Stimulated activated effector memory CD8-positive, alpha-beta T cell treated with anti-CD3 and anti-CD28 coated beads, Interleukin-12 subunit alpha, Interleukin-12 subunit beta, amount 100 ng/mL, for 72 hours (primary cell): ENCODE results near the gene PIP5K1B.

Source experiments
- ATAC-seq: fragments of 150-1000 bp; cut with Tn5 transposase; 2 replicates; pipeline ENCODE4 v1.10.0; 2021
- DNase-seq, 2 donors: peaks; one replicate each; pipeline ENCODE4 v3.0.0; 2021 to 2022; ENCODE audit warnings: low spot score in 2 of 2
- H3K27ac Mint-ChIP-seq: one replicate; pipeline ENCODE4 v1.8.0; 2022; ENCODE audit warnings: mild to moderate bottlenecking, mixed read lengths
- H3K36me3 Mint-ChIP-seq: one replicate; pipeline ENCODE4 v1.8.0; 2022; ENCODE audit warnings: mild to moderate bottlenecking, mixed read lengths
- H3K4me1 Mint-ChIP-seq: one replicate; pipeline ENCODE4 v1.8.0; 2022; ENCODE audit warnings: mixed read lengths
- H3K4me3 Mint-ChIP-seq: one replicate; pipeline ENCODE4 v1.8.0; 2022; ENCODE audit warnings: mild to moderate bottlenecking, mixed read lengths
- H3K9me3 Mint-ChIP-seq: one replicate; pipeline ENCODE4 v1.8.0; 2022; ENCODE audit warnings: mixed read lengths

The PIP5K1B gene

DNA sequence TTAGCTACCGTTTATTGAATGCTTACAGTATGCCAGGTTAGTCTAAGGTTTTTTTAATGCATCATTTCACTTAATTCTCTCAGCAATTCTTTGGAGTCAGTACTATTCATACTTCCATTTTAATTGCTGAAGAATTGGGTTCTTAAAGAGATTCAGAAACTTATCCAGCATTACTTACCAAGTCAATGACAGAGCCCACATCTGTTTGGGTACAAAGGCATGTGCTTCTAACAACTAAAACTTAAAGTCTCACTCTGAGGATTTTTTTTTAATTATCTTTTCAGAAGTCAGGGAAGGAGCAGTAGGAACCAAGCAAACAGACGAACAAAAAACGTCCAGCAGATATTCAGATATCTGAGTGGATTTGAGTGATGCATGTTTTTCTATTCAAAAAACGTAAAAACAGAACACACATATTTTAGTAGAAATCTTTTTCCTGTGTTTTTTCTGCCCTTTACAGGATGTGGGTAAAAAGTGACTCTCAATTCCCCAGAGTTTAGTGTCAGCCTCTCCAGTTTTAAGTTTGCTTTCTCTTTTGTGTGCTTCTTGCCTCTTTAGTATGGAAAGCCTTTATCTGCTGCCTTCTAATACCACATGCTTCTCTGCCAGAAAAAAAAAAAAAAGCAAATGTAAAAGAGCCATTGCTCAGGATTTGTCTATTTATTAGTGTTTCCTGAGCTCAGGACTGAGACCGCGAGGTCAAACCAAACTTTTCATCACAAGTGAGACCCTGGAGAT is 190.9 kb downstream of the PIP5K1B start:
- no peaks in the 10 kb centered on the region for H3K36me3 Mint-ChIP-seq
- H3K4me3 Mint-ChIP-seq: no peak overlapping the region
- peak; percentile 47 for ATAC-seq
- DNase-seq: no peak
- H3K9me3 Mint-ChIP-seq: no peaks in the 10 kb centered on the region
- H3K27ac Mint-ChIP-seq: no peak overlapping the region
- H3K4me1 Mint-ChIP-seq: peaks cover 12% of the 10 kb centered on the region

DNA sequence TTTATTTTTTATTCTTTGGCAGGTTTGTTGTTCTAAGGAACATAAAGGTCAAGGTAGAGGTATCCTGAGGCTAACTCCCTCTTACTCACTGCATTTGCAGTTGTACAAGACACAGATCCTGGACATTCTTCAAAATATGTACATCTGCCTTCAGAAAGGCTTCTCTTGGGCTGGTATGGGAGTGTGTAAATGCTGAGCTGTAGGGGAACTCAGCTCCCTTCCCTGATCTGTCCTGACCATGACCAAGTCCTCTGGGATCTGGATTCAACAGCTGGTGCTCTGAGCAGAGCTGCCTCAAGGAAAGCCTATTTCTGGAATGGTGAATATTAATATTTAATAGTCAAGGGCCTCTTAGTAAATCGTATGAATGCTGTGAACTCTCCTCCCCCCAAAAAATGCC is 191.4 kb downstream of the PIP5K1B start:
- no peak overlapping the region for H3K4me3 Mint-ChIP-seq
- no peaks in the 10 kb centered on the region for H3K36me3 Mint-ChIP-seq
- no peaks in the 10 kb centered on the region for H3K9me3 Mint-ChIP-seq
- peak; percentile 8 for ATAC-seq
- no peak for DNase-seq
- H3K4me1 Mint-ChIP-seq: peaks cover 12% of the 10 kb centered on the region
- H3K27ac Mint-ChIP-seq: no peak overlapping the region

- Mint-ChIP-seq H3K9me3 (no peaks in the 10 kb centered on the region), H3K36me3 (no peaks in the 10 kb centered on the region), H3K4me1 (peaks cover 12% of the 10 kb centered on the region), H3K4me3 (no peak overlapping the region), H3K27ac (no peak overlapping the region)
- DNase-seq: no peak
- no peak for ATAC-seq
These were observed 192.6 kb downstream of the PIP5K1B start for GRCh38 chr9:68897577-68898145.

DNA sequence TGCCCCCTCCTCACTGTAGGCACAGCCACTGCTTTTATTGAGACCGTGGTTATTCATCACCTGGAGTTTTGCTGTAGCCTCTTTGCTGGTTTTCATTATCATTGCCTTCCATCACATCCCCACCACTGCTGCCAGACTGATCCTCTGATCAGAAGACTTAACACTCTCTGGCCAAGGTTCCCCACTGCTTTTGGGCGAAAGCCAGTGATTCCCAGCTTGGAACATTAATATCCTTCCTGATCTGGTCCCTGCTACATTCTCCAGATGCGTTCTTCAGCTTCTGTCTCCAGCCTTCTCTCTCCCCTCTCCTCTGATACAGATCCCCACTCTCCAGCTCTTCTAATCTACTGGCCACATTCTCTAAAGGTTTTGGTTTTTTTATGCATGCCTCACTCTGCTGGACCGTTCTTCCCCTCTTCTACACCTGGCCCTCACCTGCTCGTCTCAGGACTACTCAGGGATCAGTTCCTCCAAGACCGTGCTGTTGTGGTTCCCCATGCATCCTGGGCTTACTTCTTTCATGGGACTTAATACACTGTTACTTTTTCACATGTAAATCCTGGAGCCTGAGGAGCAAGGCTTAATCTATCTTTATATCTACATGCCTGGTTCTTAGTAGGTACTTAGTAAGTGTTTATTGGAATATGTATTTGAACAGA is 193.9 kb downstream of the PIP5K1B start:
- Mint-ChIP-seq H3K36me3 (no peaks in the 10 kb centered on the region), H3K27ac (no peak overlapping the region), H3K4me1 (peaks cover 12% of the 10 kb centered on the region), H3K9me3 (no peaks in the 10 kb centered on the region), H3K4me3 (no peak overlapping the region)
- ATAC-seq: peak; percentile 15
- DNase-seq: no peak

- DNase-seq (no peak), ATAC-seq (no peak)
- Mint-ChIP-seq H3K27ac (no peak overlapping the region), H3K4me3 (no peak overlapping the region), H3K36me3 (no peaks in the 10 kb centered on the region), H3K9me3 (no peaks in the 10 kb centered on the region), H3K4me1 (no peaks in the 10 kb centered on the region)
These were observed 199.4 kb downstream of the PIP5K1B start for GRCh38 chr9:68904454-68904853.

DNA sequence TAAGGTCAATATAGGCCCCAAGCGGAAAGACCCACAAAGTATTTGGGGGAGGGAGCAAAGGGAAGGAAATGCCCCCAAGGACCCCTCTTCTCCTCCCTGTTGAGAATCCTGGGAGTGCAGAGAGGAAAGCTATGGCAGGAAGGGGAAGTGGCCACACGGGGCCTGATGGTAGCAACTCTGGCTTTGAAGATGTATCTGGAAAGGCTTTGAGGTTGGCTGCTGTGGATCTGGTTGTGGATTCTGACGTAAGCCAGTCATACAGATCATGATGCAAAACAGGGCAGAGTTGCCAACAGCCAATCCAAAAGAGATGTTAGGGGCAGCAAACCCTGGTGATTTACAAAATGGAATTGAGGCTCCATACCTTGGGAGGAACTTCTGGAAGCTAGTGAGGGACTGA is 200.1 kb downstream of the PIP5K1B start:
- H3K4me3 Mint-ChIP-seq: no peak overlapping the region
- no peaks in the 10 kb centered on the region for H3K4me1 Mint-ChIP-seq
- no peaks in the 10 kb centered on the region for H3K36me3 Mint-ChIP-seq
- no peaks in the 10 kb centered on the region for H3K9me3 Mint-ChIP-seq
- H3K27ac Mint-ChIP-seq: no peak overlapping the region
- ATAC-seq (no peak), DNase-seq (no peak)

DNA sequence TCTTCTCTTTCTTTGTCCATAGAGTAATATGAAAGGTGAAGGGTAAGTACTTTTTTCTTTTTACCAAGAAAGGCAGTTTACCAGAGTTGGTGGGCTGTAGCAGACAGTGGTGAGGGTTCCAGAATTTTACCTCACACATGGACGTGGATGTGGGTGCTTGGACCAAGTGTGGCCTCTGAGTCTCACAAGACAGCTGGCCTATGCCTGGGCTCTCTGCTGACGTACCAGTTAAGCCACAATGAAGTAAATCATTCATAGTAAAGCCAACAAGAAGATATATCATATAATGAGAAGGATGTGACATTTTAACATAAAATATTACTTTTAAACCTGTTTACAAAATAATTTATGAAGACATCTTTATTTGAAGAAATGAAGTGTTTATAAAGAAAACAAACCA is 202.9 kb downstream of the PIP5K1B start:
- DNase-seq: no peak
- no peak for ATAC-seq
- Mint-ChIP-seq H3K36me3 (no peaks in the 10 kb centered on the region), H3K9me3 (no peaks in the 10 kb centered on the region), H3K27ac (no peak overlapping the region), H3K4me1 (no peaks in the 10 kb centered on the region), H3K4me3 (no peak overlapping the region)

- no peaks in the 10 kb centered on the region for H3K4me1 Mint-ChIP-seq
- DNase-seq: no peak
- H3K27ac Mint-ChIP-seq: no peak overlapping the region
- no peaks in the 10 kb centered on the region for H3K36me3 Mint-ChIP-seq
- H3K4me3 Mint-ChIP-seq: no peak overlapping the region
- H3K9me3 Mint-ChIP-seq: no peaks in the 10 kb centered on the region
- no peak for ATAC-seq
These were observed 207.5 kb downstream of the PIP5K1B start for GRCh38 chr9:68912561-68912960.

GRCh38 chr9:68913054-68913453 is 208.0 kb downstream of the PIP5K1B start:
- Mint-ChIP-seq H3K9me3 (no peaks in the 10 kb centered on the region), H3K4me1 (no peaks in the 10 kb centered on the region), H3K36me3 (no peaks in the 10 kb centered on the region), H3K4me3 (no peak overlapping the region), H3K27ac (no peak overlapping the region)
- no peak for DNase-seq
- no peak for ATAC-seq

- ATAC-seq (peak; percentile 9), DNase-seq (no peak)
- Mint-ChIP-seq H3K4me1 (no peaks in the 10 kb centered on the region), H3K36me3 (no peaks in the 10 kb centered on the region), H3K27ac (no peak overlapping the region), H3K4me3 (no peak overlapping the region), H3K9me3 (no peaks in the 10 kb centered on the region)
These were observed 209.7 kb downstream of the PIP5K1B start for GRCh38 chr9:68914751-68915150.

DNA sequence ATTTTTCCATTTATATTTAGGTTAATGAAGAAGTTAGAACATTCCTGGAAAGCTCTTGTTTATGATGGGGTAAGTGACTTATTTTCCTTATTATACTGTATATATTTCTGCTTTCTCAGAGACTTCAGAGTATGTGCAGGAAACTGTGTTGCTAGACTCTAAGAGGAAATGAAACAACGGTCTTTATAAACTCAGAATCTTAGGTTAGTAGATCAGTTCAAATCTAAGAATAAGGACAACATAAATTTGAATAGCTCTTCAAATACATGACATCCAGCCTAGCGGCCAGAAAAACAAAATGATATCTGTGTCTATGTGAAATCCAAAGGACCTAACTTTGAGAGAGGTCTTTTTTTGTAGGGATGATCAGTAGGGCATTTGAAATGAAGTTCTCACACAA is 214.6 kb downstream of the PIP5K1B start:
- Mint-ChIP-seq H3K4me1 (no peaks in the 10 kb centered on the region), H3K36me3 (no peaks in the 10 kb centered on the region), H3K9me3 (no peaks in the 10 kb centered on the region), H3K27ac (no peak overlapping the region), H3K4me3 (no peak overlapping the region)
- ATAC-seq: no peak
- DNase-seq: no peak

DNA sequence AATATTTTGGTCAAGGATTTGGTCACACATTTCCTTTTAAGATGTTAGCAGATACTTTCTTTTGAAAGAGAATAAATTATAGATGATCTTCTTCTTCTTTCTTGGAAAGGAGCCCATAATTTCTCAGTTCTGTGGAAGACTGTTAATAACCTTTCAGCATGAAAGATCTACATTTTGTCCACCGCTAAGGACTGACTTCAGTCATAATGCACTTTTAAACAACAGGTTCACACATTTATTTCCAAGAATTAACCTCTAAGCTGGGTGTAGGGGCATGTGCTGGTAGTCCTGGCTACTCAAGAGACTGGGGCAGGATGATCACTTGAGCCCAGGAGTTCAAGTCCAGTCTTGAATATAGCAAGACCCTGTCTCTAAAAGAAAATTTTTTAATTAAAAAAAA is 215.9 kb downstream of the PIP5K1B start:
- ATAC-seq (no peak), DNase-seq (no peak)
- H3K4me1 Mint-ChIP-seq: no peaks in the 10 kb centered on the region
- H3K27ac Mint-ChIP-seq: no peak overlapping the region
- no peaks in the 10 kb centered on the region for H3K36me3 Mint-ChIP-seq
- H3K4me3 Mint-ChIP-seq: no peak overlapping the region
- H3K9me3 Mint-ChIP-seq: no peaks in the 10 kb centered on the region

GRCh38 chr9:68923480-68923879 is 218.4 kb downstream of the PIP5K1B start:
- no peak overlapping the region for H3K4me3 Mint-ChIP-seq
- H3K27ac Mint-ChIP-seq: no peak overlapping the region
- ATAC-seq (no peak), DNase-seq (no peak)
- H3K4me1 Mint-ChIP-seq: no peaks in the 10 kb centered on the region
- no peaks in the 10 kb centered on the region for H3K36me3 Mint-ChIP-seq
- no peaks in the 10 kb centered on the region for H3K9me3 Mint-ChIP-seq

GRCh38 chr9:68925175-68925574 is 220.1 kb downstream of the PIP5K1B start:
- no peak for DNase-seq
- ATAC-seq: no peak
- Mint-ChIP-seq H3K4me3 (no peak overlapping the region), H3K9me3 (no peaks in the 10 kb centered on the region), H3K27ac (no peak overlapping the region), H3K36me3 (no peaks in the 10 kb centered on the region), H3K4me1 (no peaks in the 10 kb centered on the region)

DNA sequence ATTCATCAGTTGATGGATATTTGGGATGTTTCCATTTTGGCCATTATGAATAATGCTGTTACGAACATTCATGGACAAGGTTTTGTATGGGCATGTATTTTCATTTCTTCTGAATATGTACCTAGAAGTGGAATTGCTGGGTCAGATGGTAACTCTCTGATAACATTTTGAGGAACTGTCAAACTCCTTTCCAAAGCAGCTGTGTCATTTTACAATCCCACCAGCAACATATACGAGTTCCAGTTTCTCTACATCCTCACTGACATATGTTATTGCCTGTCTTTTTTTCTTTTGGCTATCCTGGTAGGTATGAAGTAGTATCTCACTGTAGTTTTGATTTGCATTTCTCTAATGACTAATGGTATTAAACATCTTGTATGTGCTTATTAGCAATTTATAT is 222.1 kb downstream of the PIP5K1B start:
- Mint-ChIP-seq H3K9me3 (no peaks in the 10 kb centered on the region), H3K4me1 (no peaks in the 10 kb centered on the region), H3K4me3 (no peak overlapping the region), H3K36me3 (no peaks in the 10 kb centered on the region), H3K27ac (no peak overlapping the region)
- DNase-seq (no peak), ATAC-seq (no peak)

DNA sequence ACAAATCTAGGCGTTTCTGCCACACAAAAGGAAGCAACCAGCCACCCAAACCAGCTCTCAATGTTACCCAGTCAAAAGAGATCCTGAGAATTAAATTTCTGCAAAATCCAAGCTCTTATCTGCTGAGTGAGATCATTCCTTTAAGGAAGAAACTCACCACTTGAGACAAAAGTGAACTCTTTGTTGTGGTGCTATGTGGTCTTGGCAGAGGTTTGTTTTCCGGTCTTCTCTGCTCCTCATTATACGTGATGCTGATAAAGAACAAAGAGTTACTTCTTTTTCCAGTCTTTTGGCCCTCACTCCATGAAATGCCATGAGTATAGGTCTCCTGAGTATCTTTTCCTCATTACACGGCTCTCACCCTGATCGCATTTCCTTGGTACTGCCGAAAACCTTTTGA is 226.8 kb downstream of the PIP5K1B start:
- no peaks in the 10 kb centered on the region for H3K4me1 Mint-ChIP-seq
- no peak overlapping the region for H3K27ac Mint-ChIP-seq
- H3K4me3 Mint-ChIP-seq: no peak overlapping the region
- DNase-seq (no peak), ATAC-seq (no peak)
- no peaks in the 10 kb centered on the region for H3K36me3 Mint-ChIP-seq
- no peaks in the 10 kb centered on the region for H3K9me3 Mint-ChIP-seq
